Uterus (tissue), 2 donors: Measurements from ENCODE around the gene ZNF26.

Experiments used
- POLR2A ChIP-seq, 2 donors: fragments of 450-650 bp; IDR thresholded peaks; one replicate each; pipeline ENCODE4 v1.6.1; 2016; ENCODE audit warnings: antibody characterized with exemption in 2 of 2, mild to moderate bottlenecking in 1 of 2, moderate library complexity in 1 of 2
- TF ChIP-seq, protein P1 (sequence below), 4 experiments: fragments of 200-600 bp in 2 of 4; fragments of 450-650 bp in 2 of 4; sonication (generic) in 2 of 4; IDR thresholded peaks; one replicate each; pipeline ENCODE4 v1.5.1; 2016 to 2019; ENCODE audit warnings: antibody characterized with exemption in 4 of 4, mild to moderate bottlenecking in 2 of 4, moderate library complexity in 1 of 4

DNA sequence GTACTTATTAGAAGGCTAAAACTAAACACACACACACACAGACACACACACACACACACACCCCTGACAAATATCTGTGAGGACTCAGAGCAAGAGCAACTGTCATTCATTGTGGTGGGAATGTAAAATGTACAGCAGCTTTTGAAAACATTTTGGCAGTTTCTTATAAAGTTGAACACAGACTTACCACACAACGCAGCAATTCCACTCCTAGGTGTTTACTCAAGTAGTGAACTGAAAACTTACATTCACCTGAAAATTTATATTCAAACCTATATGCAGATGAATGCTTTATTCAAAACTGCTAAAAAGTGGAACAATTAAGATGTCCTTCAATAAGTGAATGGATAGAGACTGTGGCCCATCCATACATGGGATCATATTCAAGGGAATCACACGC is 48.7 kb upstream of the ZNF26 start:
- TF ChIP-seq, protein P1, sequence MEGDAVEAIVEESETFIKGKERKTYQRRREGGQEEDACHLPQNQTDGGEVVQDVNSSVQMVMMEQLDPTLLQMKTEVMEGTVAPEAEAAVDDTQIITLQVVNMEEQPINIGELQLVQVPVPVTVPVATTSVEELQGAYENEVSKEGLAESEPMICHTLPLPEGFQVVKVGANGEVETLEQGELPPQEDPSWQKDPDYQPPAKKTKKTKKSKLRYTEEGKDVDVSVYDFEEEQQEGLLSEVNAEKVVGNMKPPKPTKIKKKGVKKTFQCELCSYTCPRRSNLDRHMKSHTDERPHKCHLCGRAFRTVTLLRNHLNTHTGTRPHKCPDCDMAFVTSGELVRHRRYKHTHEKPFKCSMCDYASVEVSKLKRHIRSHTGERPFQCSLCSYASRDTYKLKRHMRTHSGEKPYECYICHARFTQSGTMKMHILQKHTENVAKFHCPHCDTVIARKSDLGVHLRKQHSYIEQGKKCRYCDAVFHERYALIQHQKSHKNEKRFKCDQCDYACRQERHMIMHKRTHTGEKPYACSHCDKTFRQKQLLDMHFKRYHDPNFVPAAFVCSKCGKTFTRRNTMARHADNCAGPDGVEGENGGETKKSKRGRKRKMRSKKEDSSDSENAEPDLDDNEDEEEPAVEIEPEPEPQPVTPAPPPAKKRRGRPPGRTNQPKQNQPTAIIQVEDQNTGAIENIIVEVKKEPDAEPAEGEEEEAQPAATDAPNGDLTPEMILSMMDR (IDR thresholded peaks at IDR 0.05) = no peak
- TF ChIP-seq POLR2A (IDR thresholded peaks at IDR 0.05) = no peak
